H1 (cell line): Measurements from ENCODE around the gene BRIP1. TPM values are rescaled to one million over a fixed set of nuclear protein-coding genes. Genes with fewer than 3 reads are reported as not detected.

Experiments used
- CHD7 ChIP-seq: fragments of 300-600 bp; sonication (generic); IDR thresholded peaks from 2 replicates; pipeline ENCODE4 v1.7.1; 2012; ENCODE audit warnings: low read length, moderate library complexity, mild to moderate bottlenecking, inconsistent platforms; ENCODE audit not compliant: insufficient replicate concordance
- TBP ChIP-seq: IDR thresholded peaks from 2 replicates; pipeline ENCODE4 v1.6.1; 2011; ENCODE audit warnings: low read depth, low read length, improper control_type of control experiment
- polyA plus RNA-seq, 7 experiments: library from polyadenylated mRNA; depleted of rRNA in 3 of 7; stranded (reverse) in 5 of 7; unstranded in 2 of 7; fragments of >200 nt in 5 of 7; fragments of 200-250 nt in 2 of 7; gene quantifications; 1 replicate in 5 of 7; 2 replicates in 1 of 7; 4 replicates in 1 of 7; pipeline versions ENCODE4 v1.2.1 to v1.2.3, GENCODE V29; 2011 to 2013; ENCODE audit warnings: missing spikeins in 2 of 7, mixed read lengths in 2 of 7
- total RNA-seq: library from RNA; stranded (reverse); fragmentation: NEBNext Ultra II Directional; extraction: Animal tissue kit (Norgen Biotek cat#: 25700); gene quantifications from 2 replicates; pipeline ENCODE4 v1.2.1, GENCODE V29; 2021

The BRIP1 gene
- total and polyA plus RNA-seq, 2 of the 8 experiments (the other 6 are each of a cell fraction or from before 2014, with no cell fraction given), result 5.8 to 19.2 TPM

GRCh38 chr17:61683466-61683865 lies 179.9 kb downstream of the BRIP1 start (continued):
- TF ChIP-seq CHD7 (no peak), TBP (no peak)
